NOMO-1 treated with DMSO at 0.1 percent for 48 hours (cell line): ENCODE results near the gene PRM2.

Experiments used
- DNase-seq: peaks from one replicate; lab custom pipeline; 2025; ENCODE audit not compliant: unreplicated experiment; lab: John Stamatoyannopoulos, UW

PRM2 gene

GRCh38 chr16:11276143-11276895 lies at the start of gene PRM2:
PRM2 (minus strand) TSS chr16:11276480; CDS start chr16:11276370, 110 bp downstream.
- no peak for DNase-seq

GRCh38 chr16:11325404-11326083 lies 49.3 kb upstream of the PRM2 start:
- DNase-seq = peak; percentile 31

- DNase-seq = no peak
Observed at GRCh38 chr16:11323551-11324336, 47.5 kb upstream of the PRM2 start.

- no peak for DNase-seq
Observed at GRCh38 chr16:11322823-11323222, 46.5 kb upstream of the PRM2 start.

GRCh38 chr16:11321662-11322061 lies 45.4 kb upstream of the PRM2 start:
- DNase-seq = no peak

GRCh38 chr16:11320170-11320569 lies 43.9 kb upstream of the PRM2 start:
- no peak for DNase-seq

- no peak for DNase-seq
Observed at GRCh38 chr16:11319529-11320146, 43.4 kb upstream of the PRM2 start.

GRCh38 chr16:11318817-11319216 lies 42.5 kb upstream of the PRM2 start:
- DNase-seq = no peak

- DNase-seq = no peak
Observed at GRCh38 chr16:11316331-11317015, 40.2 kb upstream of the PRM2 start.

GRCh38 chr16:11315510-11315909 lies 39.2 kb upstream of the PRM2 start:
- no peak for DNase-seq

GRCh38 chr16:11314309-11314894 lies 38.1 kb upstream of the PRM2 start:
- no peak for DNase-seq

- no peak for DNase-seq
Observed at GRCh38 chr16:11313493-11314308, 37.4 kb upstream of the PRM2 start.

- DNase-seq = no peak
Observed at GRCh38 chr16:11312718-11313492, 36.6 kb upstream of the PRM2 start.

- DNase-seq = peak; percentile 96
Observed at GRCh38 chr16:11310997-11311561, 34.8 kb upstream of the PRM2 start.

- DNase-seq = no peak
Observed at GRCh38 chr16:11310634-11310977, 34.3 kb upstream of the PRM2 start.

- DNase-seq = no peak
Observed at GRCh38 chr16:11309895-11310633, 33.8 kb upstream of the PRM2 start.

GRCh38 chr16:11308493-11309283 lies 32.4 kb upstream of the PRM2 start:
- DNase-seq = no peak
